PFSK-1 (cell line): Measurements from ENCODE around the gene CACNB3.

Experiments
- FOXP2 ChIP-seq: optimal IDR thresholded peaks from 2 replicates; pipeline ENCODE3; 2011; ENCODE audit warnings: borderline replicate concordance, control low read depth, inconsistent platforms; ENCODE audit not compliant: insufficient read depth; ENCODE audit errors: extremely low read length, extremely low read depth
- POLR2AphosphoS5 ChIP-seq: IDR thresholded peaks from 2 replicates; pipeline ENCODE4 v1.6.1; 2012; ENCODE audit warnings: low read depth, mild to moderate bottlenecking, control low read depth, low read length, moderate library complexity
- SIN3A ChIP-seq: IDR thresholded peaks from 2 replicates; pipeline ENCODE4 v1.6.1; 2012; ENCODE audit warnings: mild to moderate bottlenecking, low read length, moderate library complexity, borderline replicate concordance; ENCODE audit not compliant: insufficient read depth
- TAF1 ChIP-seq: IDR thresholded peaks from 2 replicates; pipeline ENCODE4 v1.6.1; 2012; ENCODE audit warnings: low read length, control low read depth, borderline replicate concordance; ENCODE audit not compliant: insufficient read depth
- TF ChIP-seq, protein P1 (sequence below), 2 experiments: IDR thresholded peaks; 2 replicates each; pipeline versions ENCODE4 v1.6.1 to v1.8.0; 2011 to 2012; ENCODE audit warnings: low read depth in 2 of 2, low read length in 2 of 2, control low read depth in 1 of 2, inconsistent platforms in 1 of 2, mild to moderate bottlenecking in 1 of 2, moderate library complexity in 1 of 2; ENCODE audit not compliant: insufficient read depth in 1 of 2

DNA sequence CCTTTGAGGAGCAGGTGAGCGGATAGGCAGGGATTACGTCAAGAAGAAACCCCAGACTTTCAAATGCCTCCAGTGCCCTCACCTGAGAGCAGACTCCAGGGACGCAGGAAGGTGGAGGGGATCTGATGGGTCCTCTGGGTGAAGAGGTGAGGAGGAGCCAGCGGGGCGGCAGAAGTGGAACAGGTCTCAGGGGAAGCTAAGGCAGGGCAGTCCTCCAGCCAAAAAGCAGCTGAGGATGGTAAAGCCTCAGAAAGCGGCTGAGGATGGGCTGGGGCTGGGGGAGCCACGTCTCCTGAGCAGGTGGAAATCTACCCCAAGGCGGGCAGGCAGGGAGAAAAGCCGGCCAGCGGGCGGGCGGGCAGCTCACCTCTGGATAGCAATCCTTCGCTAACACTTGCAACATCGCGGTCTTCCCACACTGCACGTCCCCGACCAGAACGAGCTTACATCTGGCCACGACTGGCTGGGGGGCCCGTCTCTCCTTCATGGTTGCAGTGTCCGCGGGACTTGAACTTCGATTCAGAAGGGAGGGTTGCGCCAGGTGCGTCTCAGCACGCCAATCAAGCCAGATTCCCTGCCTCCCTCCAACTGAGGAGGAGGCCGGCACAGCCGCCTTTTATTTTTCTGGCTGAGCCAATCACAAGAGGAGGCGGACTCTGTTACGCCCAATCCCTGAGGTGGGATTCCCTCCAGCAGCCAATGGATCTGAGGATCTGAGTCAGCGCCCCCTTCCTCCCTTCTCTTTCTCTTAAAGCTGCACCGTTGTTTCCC lies 47.2 kb downstream of the CACNB3 start, which contains the start of gene RND1:
- TF ChIP-seq SIN3A = no peak
- peak; percentile 70; the same call in 1 of the 2 replicates for TF ChIP-seq TAF1
- TF ChIP-seq, protein P1, sequence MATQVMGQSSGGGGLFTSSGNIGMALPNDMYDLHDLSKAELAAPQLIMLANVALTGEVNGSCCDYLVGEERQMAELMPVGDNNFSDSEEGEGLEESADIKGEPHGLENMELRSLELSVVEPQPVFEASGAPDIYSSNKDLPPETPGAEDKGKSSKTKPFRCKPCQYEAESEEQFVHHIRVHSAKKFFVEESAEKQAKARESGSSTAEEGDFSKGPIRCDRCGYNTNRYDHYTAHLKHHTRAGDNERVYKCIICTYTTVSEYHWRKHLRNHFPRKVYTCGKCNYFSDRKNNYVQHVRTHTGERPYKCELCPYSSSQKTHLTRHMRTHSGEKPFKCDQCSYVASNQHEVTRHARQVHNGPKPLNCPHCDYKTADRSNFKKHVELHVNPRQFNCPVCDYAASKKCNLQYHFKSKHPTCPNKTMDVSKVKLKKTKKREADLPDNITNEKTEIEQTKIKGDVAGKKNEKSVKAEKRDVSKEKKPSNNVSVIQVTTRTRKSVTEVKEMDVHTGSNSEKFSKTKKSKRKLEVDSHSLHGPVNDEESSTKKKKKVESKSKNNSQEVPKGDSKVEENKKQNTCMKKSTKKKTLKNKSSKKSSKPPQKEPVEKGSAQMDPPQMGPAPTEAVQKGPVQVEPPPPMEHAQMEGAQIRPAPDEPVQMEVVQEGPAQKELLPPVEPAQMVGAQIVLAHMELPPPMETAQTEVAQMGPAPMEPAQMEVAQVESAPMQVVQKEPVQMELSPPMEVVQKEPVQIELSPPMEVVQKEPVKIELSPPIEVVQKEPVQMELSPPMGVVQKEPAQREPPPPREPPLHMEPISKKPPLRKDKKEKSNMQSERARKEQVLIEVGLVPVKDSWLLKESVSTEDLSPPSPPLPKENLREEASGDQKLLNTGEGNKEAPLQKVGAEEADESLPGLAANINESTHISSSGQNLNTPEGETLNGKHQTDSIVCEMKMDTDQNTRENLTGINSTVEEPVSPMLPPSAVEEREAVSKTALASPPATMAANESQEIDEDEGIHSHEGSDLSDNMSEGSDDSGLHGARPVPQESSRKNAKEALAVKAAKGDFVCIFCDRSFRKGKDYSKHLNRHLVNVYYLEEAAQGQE (IDR thresholded peaks at IDR 0.05; ENCODE audit: insufficient read depth in 1 of 2, low read depth in 2 of 2, low read length in 2 of 2) = no peak
- TF ChIP-seq POLR2AphosphoS5 = peak; percentile 84; the same call in 1 of the 2 replicates
- no peak for TF ChIP-seq FOXP2
